ENCODE data around the gene RRBP1.

DNA sequence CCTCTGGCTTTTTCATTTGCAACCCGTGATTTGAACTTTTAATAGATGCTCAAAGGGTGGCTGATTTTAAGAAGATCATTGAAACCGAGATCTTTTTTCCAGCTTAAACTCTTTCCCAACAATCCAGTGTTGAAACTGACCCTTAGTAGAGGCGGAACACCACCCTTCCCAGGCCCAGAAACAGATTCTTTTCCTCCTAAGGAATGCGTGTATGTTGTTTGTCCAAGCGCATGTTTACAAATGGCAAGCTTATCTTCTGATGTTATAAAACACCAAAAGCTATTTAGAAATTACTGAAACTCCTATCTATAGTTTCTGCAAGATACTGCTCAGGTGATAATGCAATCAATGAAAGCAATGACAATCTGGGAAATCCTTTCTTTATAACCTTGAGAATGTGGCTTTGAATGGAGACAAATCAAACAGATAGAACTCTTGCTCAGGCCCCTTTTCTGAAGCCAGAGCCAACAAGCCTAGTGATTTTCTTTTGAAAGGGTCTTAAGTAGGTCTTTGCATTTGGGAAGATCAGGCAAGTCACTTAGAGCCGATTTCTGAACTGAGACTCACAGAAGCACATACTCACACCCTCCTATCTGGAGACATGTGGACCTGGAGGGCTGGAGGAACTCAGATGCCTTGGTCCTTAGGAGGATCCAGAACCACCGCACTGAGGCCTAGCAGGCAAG, 26.8 kb upstream of the RRBP1 start:
- TF ChIP-seq SP1 (IDR thresholded peaks at IDR 0.05), result no peak
- TF ChIP-seq, protein P1, sequence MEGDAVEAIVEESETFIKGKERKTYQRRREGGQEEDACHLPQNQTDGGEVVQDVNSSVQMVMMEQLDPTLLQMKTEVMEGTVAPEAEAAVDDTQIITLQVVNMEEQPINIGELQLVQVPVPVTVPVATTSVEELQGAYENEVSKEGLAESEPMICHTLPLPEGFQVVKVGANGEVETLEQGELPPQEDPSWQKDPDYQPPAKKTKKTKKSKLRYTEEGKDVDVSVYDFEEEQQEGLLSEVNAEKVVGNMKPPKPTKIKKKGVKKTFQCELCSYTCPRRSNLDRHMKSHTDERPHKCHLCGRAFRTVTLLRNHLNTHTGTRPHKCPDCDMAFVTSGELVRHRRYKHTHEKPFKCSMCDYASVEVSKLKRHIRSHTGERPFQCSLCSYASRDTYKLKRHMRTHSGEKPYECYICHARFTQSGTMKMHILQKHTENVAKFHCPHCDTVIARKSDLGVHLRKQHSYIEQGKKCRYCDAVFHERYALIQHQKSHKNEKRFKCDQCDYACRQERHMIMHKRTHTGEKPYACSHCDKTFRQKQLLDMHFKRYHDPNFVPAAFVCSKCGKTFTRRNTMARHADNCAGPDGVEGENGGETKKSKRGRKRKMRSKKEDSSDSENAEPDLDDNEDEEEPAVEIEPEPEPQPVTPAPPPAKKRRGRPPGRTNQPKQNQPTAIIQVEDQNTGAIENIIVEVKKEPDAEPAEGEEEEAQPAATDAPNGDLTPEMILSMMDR (IDR thresholded peaks at IDR 0.05; ENCODE audit: low read depth, low read length, missing input control), result no peak
- no peak for TF ChIP-seq RAD21 (IDR thresholded peaks at IDR 0.05)
- TF ChIP-seq, protein P2, sequence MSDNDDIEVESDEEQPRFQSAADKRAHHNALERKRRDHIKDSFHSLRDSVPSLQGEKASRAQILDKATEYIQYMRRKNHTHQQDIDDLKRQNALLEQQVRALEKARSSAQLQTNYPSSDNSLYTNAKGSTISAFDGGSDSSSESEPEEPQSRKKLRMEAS (IDR thresholded peaks at IDR 0.05), result no peak
- TF ChIP-seq FOXA1 (IDR thresholded peaks at IDR 0.05), result no peak
- TF ChIP-seq, protein P3, sequence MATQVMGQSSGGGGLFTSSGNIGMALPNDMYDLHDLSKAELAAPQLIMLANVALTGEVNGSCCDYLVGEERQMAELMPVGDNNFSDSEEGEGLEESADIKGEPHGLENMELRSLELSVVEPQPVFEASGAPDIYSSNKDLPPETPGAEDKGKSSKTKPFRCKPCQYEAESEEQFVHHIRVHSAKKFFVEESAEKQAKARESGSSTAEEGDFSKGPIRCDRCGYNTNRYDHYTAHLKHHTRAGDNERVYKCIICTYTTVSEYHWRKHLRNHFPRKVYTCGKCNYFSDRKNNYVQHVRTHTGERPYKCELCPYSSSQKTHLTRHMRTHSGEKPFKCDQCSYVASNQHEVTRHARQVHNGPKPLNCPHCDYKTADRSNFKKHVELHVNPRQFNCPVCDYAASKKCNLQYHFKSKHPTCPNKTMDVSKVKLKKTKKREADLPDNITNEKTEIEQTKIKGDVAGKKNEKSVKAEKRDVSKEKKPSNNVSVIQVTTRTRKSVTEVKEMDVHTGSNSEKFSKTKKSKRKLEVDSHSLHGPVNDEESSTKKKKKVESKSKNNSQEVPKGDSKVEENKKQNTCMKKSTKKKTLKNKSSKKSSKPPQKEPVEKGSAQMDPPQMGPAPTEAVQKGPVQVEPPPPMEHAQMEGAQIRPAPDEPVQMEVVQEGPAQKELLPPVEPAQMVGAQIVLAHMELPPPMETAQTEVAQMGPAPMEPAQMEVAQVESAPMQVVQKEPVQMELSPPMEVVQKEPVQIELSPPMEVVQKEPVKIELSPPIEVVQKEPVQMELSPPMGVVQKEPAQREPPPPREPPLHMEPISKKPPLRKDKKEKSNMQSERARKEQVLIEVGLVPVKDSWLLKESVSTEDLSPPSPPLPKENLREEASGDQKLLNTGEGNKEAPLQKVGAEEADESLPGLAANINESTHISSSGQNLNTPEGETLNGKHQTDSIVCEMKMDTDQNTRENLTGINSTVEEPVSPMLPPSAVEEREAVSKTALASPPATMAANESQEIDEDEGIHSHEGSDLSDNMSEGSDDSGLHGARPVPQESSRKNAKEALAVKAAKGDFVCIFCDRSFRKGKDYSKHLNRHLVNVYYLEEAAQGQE (IDR thresholded peaks at IDR 0.05), result no peak
- TF ChIP-seq TAF1 (conservative IDR thresholded peaks at IDR 0.05), result no peak
